HG03108 (cell line): Measurements from ENCODE around the gene ZCCHC24.

Experiments used
- ATAC-seq: cut with Tn5 transposase; IDR thresholded peaks from one replicate; pipeline ENCODE4 v1.9.1; 2021; ENCODE audit warnings: moderate library complexity; ENCODE audit not compliant: unreplicated experiment

Gene ZCCHC24

DNA sequence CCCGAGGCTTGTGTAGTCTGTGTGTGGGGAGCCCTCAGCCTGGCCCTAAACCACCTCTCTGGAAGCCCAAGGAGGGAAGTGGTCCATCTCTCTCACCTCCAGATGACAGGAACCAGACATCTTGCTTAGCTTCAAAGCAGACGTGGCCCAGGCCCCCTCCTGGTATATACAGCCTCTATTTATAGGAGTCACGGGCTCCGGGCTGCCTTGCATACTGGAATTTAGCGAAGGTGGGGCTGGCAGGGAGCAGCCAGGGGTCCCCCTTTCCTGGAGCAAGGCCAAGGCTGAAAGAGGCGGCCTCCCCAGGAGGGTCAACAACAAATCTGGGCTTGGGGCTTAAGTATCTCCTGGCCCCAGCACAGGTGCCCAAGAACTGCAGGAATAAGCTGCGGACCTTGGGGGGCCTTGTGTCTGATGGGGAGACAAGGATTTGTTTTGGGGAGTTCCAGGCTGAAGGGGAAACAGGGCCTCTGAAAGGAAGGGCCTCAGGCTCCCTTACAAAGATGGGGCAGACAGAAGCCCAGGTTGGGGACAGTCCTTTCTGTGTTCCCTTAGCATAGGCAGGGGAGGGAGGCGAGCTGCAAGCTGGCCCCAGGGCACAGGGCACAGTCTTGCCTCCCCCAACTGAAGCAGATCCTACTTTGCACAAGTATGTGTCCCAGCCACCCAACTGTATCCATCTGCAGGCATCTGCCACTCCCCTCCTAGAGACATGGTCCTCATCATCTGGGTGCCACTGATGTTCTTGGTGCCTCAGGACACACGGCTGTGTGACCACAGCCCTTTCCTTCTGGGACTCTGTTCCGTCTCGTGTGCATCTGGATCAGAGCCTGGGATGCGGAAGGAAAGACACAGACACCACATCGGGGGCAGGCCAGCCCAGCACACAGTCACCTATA, 11.9 kb downstream of the ZCCHC24 start:
- no peak for ATAC-seq

DNA sequence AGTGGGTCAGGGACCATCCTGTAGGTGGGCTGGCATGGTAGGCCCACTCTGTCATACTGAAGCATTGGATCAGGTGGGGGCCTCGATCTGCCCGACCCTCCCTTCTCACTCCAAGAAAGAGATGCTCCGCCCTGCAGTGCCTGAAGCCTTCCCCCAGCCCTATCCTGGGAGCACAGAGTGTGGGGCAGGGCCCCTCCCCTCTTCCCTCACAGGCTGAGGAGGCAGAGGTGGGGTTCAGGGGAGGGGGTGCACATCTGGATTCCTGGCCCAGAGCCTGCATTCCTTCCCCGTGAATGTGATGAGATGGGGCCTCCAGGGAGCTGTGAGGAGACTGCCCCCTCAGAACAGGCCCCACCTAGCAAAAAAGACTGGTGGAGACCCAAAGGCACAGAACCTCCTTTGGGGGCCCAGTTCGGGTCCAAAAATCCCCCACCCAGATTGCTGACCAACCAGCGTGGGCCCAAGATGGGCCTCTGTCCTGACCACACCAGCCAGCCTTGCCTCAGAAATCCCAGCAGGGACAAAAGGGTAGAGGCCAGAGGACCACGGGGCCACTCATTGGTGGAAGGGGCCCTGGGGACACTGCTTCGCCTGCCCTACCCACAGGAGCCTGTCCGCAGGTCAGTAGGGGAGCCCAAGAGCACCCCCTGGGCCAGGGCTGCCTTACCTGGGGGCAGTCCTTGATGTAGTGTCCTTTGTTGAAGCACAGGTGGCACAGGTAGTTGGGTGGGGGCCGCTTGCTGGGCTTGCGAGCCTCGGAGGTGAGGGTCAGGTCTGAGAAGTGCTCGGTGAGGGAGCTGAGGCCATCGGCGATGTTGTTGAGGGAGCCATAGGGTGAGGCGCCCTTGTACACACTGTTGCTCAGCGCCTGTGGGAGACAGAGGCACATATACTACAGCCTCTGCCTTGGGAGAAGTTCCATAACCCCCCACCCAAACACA, 13.3 kb downstream of the ZCCHC24 start:
- ATAC-seq, result no peak

DNA sequence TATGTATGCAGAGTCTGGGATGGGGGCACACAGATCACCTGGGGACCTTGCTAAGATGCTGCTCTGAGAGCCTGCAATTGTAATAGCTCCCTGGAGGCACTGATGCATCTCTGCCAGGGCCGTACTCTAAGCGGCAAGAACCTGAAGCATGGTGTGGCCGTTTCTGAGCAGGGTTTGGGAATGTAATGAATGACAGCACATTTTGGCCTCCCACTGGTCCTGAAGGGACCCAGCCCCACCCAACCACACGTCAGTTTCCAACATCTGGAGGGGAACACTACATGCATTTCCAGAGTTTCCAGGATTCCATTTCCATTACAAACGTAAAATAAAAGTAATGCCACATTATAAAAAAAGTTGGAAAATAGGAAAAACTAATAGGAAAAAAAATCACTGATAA, 14.0 kb downstream of the ZCCHC24 start:
- no peak for ATAC-seq

DNA sequence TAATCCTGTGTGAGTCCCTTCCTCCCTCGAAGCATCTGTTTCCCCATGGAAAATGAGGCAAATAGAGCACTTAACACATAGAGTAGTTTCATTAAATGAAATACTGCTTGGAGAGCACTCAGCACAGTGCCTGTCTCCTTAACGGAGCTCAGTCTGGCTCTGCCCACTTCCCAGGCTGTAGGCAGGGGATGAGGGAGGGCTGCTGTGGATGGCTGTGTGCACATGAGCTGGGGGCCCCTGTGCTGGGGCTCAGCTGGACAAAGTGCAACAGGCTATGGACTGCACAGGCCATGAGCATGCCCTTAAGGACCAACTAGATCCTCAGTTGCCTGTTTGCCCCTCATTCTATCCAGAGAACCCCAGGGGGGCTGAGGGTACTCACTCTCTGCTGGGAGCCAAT, 14.5 kb downstream of the ZCCHC24 start:
- no peak for ATAC-seq

DNA sequence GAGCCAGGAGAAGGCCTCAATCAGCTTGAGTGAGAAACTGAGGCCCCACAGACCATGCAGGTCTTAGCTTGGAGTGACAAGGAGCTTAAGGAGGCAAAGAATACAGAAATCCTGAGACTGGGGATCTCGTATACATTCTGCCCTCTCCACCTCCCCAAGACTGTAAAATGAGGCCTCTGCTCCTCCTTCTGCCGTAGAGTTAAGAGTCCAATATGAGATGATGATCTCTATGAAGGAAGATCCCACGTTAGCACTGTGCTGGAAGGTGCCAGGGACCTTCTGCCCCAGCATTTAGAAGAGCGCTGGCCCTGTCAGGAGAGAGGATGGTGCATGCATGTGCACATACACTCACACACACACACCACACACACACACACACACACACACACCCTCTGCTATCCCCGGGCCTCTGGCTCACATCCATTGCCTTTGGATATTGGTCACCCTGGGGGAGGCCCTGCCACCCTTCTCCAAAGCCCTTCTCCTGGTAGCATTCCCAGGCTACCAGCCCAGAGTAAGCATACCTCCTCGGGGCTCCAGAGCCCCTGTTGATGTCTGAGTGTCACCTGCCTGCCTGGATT, 15.0 kb downstream of the ZCCHC24 start:
- ATAC-seq, result no peak

DNA sequence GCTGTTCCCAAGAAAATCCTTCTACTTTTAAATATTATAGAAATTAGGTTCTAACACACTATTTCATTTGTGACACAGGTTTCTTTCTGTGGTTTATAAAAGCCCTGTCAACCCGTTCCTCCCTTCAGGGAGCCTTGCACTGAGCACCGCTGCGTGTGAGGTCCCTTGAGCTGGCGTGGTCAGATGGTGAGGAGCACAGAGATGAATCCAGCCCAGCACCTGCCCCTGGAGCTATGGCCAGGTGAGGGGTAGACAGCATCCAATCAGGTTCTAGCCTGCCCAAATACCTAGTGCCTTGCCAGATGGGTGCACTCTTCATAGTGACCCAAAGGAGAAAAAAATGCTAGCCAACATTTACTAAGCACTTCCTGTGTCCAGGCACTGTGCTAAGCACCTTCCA, 15.7 kb downstream of the ZCCHC24 start:
- no peak for ATAC-seq

DNA sequence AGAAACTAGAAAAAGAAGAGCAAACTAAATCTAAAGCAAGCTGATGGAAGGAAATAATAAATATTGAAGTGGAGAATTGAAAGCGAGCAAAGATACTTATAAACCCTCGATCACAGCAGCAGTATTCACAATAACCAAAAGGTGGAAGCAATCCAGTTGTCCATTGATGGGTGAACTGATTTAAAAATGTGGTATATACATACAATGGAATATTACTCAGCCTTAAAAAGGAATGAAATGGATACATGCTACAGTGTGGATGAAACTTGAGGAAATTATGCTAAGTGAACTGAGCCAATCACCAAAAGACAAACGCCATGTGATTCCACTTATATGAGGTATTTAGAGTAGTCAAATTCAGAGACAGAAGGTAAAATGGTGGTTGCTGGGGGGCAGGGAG, 17.5 kb downstream of the ZCCHC24 start:
- ATAC-seq, result no peak

DNA sequence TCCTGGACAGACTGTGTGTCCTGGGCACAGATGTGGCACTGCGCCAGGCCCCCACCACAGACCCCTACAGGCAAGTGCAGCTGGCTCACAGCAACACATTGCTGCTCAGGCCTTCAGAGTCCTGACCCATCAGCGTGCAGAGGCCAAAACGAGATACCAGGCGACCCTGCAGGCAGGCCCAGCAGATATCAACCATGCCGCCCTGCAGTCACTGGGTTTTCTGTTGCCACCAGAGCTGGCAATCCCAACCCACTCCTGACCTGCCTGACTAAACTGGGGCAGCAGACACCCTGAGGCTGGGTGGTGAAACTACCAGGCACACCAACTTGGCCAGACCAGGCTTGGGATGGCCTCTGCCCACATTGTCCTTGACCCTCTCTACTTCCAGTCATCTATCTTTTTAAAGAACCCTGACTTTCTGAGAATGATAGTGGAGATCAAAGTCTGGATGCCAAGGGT, 20.3 kb downstream of the ZCCHC24 start:
- ATAC-seq, result no peak

DNA sequence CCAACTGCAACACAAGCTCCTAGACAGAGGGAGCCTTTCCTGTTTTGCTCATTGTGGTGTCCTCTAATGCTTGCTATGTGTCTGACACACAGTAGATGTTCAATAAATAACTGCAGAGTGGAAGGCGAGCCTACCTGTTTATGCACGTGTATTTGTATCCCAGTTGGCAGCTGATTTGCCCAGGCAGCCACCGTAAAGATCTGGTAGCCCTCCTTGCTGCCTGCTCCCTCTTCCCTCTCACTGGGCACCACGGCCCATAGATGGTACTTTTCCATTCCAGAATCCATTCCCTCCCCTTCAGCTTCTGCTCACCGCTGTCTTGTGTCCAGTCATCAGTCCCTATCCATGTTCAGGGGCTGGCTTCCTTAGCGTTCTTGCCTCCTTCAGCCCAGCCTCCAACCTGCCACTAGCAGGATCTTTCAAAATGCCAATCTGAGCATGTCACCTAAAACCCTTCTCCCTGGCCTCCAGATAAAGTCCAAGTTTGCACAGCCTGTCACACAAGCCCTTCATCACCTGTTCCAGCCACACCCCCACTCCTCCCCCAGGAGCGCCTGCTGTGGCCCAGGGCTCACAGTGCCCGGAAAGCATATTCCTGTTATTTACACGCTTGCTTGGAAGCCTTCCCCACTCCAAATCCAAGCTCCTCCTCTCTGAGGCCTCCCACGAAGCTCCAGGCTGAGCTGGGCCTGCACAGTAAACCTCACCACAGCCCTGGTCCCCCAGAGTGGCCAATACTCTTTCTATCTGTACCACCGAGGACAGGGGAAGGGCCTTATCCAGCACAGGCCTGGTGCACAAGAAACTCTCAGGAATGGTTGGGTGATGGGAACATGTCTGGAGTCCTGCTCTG, 21.0 kb downstream of the ZCCHC24 start:
- ATAC-seq, result no peak

DNA sequence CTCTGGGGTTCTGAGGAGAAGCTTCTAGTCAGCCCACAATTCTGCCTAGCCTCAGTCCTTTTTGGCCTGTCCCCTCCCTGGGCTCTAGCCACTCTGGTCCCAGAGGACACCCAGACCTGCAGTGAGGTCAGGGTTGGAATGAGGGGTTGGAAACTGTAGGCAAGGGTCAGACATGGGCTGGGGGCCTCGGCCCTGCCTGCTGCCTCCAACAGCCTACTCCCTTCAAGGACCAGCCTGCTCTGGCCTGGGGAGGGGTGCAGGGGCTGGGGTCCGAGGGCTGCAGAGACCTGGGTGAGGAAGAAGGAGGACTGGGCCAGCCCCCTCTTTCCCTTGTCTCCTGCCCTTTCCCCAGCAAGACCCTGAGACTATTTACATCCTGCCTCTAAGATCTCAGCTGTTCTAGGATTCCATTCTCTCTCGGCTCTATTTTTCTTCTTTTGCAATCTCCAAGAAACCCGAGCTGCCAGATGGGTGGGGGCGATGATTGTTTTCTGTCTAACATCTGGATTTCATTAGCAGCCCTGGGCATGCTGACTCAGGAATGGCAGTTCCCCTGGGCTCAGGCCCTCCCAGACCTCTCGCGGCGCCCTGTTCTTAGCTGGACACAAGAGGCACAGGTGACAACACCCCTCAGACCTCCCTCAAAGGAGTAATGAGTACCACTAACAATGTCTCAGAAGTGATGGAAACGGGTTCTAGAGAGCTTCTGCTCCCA, 23.1 kb downstream of the ZCCHC24 start:
- no peak for ATAC-seq

DNA sequence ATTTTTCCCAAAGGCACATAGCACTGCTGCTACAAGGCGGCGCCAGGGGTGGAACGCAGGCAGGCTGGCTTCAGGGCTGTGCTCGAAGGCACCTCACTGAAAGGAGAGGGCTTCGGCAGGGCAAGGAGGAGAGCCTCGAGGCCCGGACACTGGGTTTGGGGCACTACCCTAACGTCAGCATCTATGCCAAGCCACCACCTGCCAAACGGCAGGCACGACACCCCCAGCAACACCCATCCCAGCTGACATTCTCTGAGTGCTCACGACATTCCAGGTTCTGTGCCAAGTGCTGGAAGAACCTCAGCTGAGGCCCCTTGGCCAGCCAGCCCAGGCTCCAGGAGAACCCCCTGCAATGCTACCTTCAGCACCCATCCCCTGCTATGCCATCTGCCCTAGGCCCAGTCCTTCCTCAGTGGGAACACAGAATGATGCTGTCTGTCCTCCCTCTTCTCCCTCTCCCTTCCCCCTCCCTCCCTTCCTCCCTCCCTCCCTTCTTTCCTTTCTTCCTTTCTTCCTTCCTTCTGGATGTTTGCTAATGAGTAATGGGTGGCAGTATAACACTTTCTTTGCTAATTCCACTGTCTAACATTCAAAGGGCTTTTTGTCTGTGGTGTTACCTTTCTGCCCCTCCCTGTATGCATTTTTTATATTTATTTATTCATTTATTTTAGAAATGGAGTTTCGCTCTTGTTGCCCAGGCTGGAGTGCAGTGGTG, 24.3 kb downstream of the ZCCHC24 start:
- no peak for ATAC-seq

DNA sequence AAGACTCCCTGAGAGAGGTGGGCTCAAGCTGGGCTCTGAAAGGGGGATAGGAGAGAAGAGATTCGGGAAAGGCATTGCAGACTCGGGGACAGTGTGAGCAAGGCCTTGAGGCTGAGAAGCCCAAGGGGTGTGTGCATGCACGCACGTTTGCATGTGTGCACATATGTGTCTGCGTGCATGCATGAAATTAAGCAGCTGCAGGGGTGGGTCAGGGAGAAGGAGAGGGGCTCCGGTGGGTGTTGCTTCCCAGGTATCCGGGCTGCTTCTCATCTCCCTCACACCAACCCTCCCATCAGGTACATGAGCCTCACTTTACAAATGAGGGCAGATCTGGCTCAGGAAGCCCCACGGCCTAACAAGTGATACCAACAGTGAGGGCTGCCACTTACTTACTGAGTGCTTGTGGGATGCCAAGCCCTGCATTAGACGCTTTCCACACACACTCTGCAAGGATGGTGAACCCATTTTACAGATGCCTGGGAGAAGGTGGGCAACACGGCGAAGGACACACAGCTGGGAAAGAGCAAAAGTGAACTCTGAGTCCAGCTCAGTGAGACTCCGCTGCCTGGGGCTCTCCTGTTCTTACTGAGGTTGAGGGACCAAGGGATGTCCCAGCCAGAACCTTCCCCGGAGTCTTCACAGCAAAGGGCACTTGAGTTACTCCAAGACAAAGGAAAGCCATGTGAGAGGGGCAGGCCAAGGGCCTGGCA, 26.4 kb downstream of the ZCCHC24 start:
- ATAC-seq, result no peak

DNA sequence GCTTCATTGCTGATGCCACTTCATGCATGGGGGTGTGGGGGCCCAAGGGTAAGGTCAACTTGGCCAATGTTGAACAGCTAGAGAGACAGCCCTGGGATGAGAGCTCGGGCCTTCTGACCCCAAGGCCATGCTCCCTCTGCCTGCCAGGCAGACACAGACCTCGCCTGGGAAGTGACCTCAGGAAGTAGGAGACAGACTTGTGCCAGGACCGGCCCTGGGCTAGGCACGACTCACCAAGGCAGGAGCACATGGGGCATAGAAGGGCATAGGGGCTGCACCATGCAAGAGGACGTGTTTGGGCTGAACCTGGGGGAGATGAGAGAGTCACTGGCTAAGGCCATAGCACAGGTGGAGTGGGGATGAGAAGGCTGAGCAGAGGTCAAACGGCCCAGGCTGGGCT, 27.1 kb downstream of the ZCCHC24 start:
- ATAC-seq, result no peak

DNA sequence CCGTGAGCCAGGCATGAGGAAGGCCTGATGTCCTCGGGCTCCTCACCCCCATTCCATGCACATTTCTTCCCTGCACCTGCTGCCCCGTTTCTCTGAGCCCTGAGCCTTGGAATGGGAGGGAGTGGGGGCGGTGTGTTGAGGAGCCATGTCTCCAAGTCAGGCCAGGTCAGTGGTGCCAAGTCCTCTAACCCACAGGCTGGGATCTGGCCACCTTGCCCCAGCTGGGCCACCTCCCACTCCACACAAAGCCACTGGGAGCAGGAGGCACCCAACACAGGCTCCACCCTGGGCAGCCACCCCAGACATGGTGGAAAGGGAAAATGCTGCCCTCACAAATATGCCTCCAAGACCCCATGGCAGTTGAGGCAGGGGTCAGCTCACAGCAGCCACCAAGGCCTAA, 27.7 kb downstream of the ZCCHC24 start:
- no peak for ATAC-seq

DNA sequence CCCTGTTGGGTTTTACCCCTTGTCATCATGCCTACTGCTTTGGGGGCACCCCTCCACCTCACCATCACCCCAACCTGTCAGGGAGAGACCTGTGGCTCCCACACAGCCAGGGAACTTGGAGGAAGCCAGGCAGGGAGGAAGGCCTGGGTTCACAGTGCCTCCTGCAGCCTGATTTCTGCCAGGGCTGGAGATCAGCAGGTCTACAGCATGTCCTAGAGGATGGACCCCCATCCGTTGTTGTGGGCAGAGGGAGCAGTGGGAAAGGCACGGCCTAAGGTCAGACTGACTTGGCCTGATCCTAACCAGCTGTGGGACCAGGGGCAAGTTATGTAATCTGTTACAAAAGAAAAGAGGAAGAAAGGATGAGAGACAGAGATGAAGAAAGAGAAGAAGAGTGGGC, 28.2 kb downstream of the ZCCHC24 start:
- no peak for ATAC-seq

DNA sequence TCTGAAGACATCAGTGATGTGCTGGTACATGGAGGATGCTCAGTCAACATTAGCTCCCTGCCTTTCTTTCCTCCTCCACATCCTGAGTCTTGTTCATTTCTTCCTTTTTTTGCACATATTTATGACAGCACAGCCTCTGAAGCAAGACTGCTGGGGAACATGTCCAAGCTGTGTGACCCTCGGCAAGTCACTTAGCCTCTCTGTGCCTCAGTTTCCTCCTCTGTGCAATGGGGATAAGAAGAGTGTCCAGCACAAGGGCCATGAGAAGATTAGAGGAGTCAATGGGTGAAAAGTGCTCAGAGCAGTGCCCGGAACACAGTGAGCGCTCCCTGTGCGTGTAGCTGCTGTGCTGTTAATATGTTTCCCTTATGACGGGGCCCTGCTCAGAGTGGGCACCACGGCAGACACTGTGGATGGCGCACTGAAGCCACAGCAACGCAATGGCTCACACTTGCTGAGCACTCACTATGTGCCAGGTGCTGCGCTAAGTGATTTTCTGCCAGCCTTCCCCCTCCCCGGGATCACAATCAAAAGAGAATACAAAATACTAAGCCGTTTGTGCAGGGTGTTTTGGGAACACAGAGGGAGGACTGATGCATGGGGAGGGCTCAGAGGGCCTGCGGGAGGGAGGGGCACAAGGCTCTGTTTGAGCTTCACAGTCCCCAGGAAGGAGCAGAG, 28.7 kb downstream of the ZCCHC24 start:
- no peak for ATAC-seq

DNA sequence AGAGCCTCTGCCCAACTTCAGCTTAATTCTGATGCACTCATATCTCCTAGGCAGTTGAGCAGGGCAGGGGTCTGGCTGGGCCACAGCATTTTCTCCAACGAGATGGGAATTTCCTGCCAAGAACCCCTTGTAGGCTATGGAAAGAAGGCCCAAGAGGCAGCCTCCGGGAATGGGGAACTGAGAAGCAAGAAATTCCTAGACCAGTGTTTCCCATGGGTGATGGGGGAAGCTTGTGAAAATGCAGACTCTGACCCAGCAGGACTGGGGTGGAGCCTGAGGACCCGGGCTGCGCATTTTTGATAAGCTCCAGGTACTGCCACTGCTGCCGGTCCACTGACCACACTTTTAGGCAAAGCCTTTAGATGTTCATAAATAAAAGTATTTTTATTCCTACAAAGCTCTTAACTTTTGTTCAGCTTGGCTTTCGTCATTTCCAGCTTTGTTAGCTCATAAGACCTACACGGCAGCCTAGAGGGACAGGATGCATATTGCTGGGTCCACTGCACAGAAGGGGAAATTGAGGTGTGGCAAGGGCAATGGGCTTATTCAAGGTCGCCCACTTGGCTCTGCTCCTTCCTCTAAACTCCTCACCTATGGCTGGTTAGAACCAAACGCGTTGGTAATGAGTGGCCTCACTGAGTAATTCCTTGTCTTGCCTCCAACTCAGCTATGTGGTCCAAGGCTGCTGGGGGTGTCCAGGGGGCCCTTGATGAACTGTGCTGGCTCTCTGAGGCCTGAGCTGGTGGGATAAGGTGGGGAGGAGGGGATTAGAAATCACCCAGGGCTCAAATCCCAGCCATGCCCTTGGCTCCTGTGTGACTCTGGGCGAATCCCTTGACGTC, 29.5 kb downstream of the ZCCHC24 start:
- no peak for ATAC-seq
